NCI-H1694 treated with DMSO at 0.1 percent for 48 hours (cell line): ENCODE measurements around the gene ADAM19.

ENCODE experiments used
- DNase-seq: peaks from one replicate; lab custom pipeline; 2025; lab: John Stamatoyannopoulos, UW

The ADAM19 gene

DNA sequence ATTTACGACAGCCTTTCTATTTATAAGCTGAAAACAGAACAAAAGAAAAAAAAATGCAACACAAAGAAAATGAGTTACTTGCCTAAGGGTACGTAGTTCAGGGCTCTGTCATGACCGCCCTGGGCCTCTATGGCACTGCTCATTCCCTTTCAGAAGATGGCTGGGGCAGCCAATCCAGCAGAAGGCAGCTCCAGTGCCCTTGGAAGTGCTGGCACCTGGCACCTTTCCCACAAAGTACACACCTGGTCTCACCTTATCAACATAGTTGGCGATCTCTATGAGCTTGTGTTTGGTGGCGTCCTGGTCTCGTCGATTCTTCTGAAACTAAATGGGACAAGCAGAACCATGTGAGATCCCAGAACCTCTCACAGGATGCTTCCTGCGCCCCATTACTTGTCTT is 62.4 kb downstream of the ADAM19 start:
- DNase-seq = no peak

DNA sequence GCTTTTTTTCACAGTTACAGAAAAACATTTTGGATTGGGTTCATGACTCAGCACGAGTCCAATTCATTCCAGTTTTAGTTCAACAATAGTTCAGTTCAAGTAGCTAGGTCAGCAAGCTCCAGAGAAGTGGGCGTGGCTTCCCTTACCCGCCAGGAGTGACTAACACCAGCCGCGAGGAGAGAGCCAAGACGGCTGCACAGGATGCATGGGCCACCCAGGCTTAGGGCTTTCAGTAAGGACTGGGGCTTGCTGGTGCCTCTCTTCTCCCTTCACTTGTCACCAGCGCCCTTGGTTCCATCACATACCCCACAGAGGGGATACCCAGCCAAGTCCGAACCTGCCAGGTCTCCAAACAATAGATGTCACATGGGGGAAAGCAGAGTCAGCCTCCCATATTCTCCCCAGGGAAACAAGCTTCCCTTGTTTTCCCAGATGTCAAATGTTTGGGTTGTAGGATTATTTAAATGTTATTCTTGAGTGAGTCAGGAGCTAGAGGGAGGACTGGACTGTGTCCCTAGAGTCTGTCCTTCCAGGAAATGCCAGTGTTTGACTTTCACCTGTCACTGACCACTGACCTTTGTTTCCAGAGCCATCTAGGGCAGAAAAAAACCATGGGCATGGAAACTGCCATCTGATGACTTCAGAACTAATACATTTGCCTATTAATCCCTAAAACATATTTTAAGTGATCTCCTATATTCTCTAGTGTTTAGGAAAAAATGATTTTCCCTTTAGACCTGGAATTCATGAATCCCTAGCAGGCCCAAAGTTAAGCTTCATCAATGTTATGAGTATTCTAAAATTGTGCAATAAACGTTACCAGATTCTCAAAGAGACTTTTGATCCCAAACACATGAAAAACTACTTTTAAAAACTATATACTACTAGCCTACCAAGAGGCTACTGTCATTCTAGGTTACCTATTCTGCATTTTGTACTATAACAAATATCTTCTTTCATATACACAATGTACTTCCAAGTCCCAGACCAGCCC is 63.6 kb downstream of the ADAM19 start:
- no peak for DNase-seq

DNA sequence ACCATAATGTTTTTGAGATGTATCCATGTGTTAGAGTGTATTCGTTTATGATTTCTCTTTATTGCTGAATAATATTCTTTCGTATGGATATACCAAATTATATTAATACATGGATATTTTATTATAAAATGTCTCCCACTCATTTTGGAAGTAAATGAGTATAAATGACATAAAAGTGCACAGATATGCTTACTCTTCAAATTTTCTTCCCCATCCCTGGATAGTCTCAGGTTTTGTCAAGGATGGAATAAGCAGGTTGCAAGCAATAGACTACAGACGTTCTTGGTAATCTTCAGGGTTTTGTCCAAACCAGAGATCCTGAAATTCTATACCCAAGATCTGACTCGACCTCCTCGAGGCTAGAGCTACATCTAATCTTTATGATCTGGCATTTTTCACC is 64.9 kb downstream of the ADAM19 start:
- no peak for DNase-seq

GRCh38 chr5:157509587-157509986 is 66.0 kb downstream of the ADAM19 start:
- no peak for DNase-seq

DNA sequence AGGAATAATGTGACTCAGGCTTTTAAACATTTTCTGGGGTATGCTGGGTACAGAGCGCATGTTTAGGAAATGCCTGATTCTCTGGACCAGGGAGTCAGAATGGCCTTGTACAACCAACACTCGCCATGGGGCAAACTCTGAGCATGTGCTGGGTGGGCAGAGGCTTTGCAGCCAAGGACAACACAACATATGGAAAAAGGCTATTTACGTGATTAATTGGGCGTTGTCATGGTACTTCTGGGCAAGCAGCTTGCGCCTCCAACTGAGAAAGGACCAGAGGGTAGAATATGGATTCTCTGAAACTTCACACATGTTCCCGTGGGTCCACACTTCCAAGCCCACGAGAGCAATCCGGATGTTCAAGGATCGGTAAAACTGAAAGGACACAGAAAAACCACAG is 66.5 kb downstream of the ADAM19 start:
- DNase-seq = no peak

DNA sequence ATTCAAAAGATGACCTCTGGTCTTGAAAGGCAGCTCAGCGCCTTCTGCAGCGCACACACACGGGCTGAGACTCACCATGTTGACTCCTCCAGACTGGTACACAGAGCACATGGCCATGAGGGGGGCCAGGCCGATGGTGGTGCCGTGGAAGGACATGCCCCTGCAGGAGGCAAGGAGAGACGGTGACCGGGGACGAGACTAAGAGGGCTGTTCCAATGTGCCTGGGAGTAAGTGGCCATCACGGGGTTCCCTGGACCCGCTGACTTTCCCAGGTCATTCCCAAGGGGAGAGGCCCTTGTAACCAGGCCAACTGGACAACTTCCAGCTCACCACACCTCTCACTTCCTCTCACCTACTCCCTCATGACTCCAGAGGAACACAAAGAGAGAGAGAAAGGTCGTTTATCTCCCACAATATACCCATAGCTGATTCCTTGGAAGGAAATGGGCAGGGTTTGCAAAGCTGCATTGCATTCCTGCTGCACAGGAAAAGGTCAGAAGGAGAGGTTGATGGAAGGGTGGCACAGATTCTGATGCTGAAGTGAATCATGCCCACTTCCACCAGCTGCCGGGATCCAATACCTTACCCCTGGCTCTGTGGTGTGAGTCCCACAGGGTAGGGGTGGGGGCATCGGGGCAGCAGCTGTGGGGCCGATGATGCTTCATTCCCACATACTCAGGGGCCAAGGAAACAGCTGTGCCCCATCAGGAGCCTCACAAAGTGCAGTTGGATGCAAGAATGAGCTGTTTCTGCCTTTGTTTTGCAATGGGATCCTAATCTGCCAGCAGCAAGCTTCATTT is 68.4 kb downstream of the ADAM19 start:
- no peak for DNase-seq

DNA sequence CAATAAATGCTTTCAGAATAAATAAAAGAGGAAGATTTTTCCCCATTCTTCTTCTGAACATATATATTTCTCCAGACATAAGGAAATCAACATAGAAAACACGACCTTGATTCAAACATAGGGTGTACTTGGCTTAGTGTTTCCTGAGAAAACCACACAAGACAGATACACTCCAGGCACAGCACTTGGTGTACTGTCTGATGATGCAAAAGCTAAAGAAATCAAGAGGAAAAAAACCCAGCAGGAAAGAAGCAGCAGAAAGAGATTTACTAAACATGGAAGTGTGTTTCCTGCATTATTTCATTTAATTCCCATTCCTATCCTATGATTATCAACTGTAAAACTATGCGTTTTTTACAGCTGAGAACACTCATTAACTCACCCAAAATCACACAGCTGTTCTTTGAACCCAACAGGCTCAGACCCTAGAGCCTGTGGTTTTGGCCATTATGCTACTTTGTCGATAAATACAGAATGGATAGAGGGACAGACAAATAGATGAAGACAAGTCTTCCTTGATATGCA is 69.4 kb downstream of the ADAM19 start:
- no peak for DNase-seq

DNA sequence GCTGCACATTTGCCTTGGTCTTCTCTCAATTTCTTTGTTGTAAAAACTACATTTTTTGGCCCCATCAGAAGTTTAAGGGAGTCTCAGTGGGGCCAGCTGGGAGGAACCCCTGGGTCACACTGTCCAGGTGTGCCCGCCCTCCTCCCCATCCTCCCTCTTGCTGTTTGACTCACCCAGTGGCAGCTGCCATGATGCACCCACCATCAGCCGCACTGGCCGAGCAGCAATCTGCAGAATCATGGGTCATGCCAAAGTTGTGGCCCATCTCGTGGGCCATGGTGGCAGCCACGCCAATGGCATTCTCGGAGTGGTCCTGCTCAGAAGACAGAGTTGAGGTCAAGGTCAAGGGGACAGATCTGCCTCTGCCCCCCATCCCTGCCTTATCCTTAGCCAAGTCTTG is 70.1 kb downstream of the ADAM19 start:
- no peak for DNase-seq

GRCh38 chr5:157504053-157504452 is 71.5 kb downstream of the ADAM19 start:
- DNase-seq = no peak

- DNase-seq = no peak
Observed at GRCh38 chr5:157502143-157502647, 73.4 kb downstream of the ADAM19 start.

GRCh38 chr5:157497875-157498611 is 77.5 kb downstream of the ADAM19 start:
- no peak for DNase-seq

GRCh38 chr5:157496864-157497263 is 78.7 kb downstream of the ADAM19 start:
- DNase-seq = no peak

- no peak for DNase-seq
Observed at GRCh38 chr5:157494178-157494832, 81.3 kb downstream of the ADAM19 start.

DNA sequence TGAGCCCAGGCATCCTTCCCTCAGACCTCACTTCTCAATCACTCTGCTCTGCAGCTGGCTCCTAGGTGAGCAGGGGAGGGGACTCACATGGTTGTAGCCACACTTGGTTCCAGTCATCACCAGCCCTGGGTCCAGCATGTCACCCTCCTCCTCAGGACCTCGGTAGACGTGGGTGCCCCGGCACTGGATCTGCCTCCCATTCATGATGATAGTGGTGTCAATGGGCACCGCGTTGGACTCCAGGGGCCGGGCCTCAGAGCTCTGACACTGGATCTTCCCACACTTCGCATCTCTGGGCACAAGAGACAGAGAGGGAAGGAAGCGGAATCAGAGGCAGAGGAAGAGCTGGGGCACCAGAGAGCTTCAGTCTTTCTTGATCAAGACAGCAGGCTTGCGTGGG is 82.7 kb downstream of the ADAM19 start:
- DNase-seq = no peak

GRCh38 chr5:157491471-157491995 is 84.0 kb downstream of the ADAM19 start:
- no peak for DNase-seq

- DNase-seq = no peak
Observed at GRCh38 chr5:157487358-157487757, 88.2 kb downstream of the ADAM19 start.

DNA sequence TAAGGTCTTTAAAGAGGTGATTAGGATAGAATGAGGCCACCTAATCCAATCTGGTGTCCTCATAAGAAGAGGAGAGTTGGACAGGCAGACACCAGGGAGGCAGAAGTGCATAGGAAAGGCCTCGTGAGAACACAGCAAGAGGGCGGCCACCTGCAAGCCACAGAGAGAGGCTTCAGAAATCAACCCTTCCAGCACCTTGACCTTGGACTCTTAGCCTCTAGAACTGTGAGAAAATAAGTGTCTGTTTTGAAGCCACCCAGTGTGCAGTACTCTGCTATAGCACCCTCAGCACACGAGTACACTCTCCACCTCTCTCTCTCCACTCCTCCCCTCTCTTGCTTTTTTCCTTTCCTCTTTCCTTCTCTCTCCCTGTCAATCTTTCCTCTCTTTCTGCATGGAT is 88.7 kb downstream of the ADAM19 start:
- no peak for DNase-seq

DNA sequence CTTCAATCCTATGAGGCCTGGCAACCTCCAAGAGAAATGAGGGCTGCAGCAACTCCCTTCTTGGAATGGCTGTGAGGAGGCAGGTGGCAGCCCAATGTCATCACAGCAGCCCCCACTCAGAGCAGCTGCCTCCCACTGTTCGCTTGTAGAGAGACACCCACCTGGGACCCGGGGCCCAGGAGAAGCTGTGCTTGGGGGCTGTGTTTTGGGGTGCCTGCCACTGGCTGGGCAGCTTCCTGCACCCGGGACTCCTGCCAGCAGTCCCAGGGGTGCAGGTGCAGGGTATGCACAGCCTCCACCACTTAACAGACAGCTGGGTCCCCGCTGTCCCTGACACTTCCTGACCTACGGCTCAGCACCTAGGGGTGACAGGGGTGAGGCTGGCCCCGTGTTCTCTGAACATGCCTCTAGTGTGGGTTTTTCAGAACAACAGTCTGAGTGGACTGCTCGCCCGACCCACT is 89.3 kb downstream of the ADAM19 start:
- DNase-seq = no peak

GRCh38 chr5:157485811-157486210 is 89.8 kb downstream of the ADAM19 start:
- DNase-seq = no peak

- DNase-seq = no peak
Observed at GRCh38 chr5:157485340-157485739, 90.2 kb downstream of the ADAM19 start.

DNA sequence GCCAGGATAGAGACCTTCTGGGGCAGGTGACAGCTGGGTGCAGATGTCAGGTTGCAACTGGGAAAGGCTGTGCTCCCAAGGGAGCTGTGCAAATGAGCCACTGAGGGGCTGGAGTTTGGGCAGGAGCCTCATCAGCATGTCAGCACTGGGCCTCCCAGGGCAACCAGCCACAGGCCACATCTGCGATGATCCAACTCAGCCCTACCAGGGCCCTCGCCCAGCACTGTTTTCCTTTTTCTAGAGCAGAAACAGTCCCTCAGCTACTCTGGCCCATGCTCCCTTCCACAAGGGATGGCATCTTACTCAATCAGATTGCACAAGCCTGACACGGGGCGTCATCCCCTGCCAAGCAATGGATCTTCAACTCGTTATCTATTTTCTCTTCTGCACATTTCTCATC is 90.8 kb downstream of the ADAM19 start:
- peak; percentile 13 for DNase-seq
